Muscle of leg (tissue), 11 donors: ENCODE results near the gene LRPAP1. TPM values are rescaled to one million over a fixed set of nuclear protein-coding genes. Genes with fewer than 3 reads are reported as not detected.

ENCODE experiments used
- DNase-seq: peaks from one replicate; pipeline ENCODE4 v3.0.0; 2013
- H3K27ac ChIP-seq: one replicate; pipeline ENCODE4 v1.5.1; 2013; ENCODE audit warnings: mild to moderate bottlenecking, low read length, control low read depth
- H3K27me3 ChIP-seq: one replicate; pipeline ENCODE4 v1.6.1; 2013; ENCODE audit warnings: low read length; ENCODE audit not compliant: control insufficient read depth, insufficient read depth
- H3K36me3 ChIP-seq: one replicate; pipeline ENCODE4 v1.6.1; 2013; ENCODE audit warnings: low read length; ENCODE audit not compliant: control insufficient read depth, insufficient read depth
- H3K4me1 ChIP-seq: one replicate; pipeline ENCODE4 v1.6.1; 2013; ENCODE audit warnings: low read length; ENCODE audit not compliant: control insufficient read depth, insufficient read depth
- H3K4me3 ChIP-seq: one replicate; pipeline ENCODE4 v1.5.1; 2013; ENCODE audit warnings: low read length, control low read depth
- H3K9me3 ChIP-seq: replicated peaks from 2 replicates; pipeline ENCODE4 v1.6.1; 2013; ENCODE audit warnings: low read depth, low read length; ENCODE audit not compliant: control insufficient read depth
- WGBS: methylation state at CpG from one replicate; pipeline ENCODE4 v1.1.5; 2013; ENCODE audit warnings: missing lambda C conversion rate; ENCODE audit not compliant: insufficient coverage; 5-methylcytosine and 5-hydroxymethylcytosine counted together
- polyA plus RNA-seq, 8 donors: library from polyadenylated mRNA; unstranded; fragments of 120-200 nt; gene quantifications; one replicate each; pipeline versions ENCODE4 v1.2.1 to v1.2.3, GENCODE V29; 2013; ENCODE audit warnings: inconsistent platforms in 1 of 8, low replicate concordance in 1 of 8; ENCODE audit not compliant: insufficient read length in 8 of 8, insufficient read depth in 1 of 8
- total RNA-seq: library from RNA; stranded (reverse); fragments of 120-200 nt; gene quantifications from one replicate; pipeline ENCODE4 v1.2.4, GENCODE V29; 2013

The LRPAP1 gene
- total and polyA plus RNA-seq, 9 donors = 72.4 to 99.1 (median 92.7) TPM

DNA sequence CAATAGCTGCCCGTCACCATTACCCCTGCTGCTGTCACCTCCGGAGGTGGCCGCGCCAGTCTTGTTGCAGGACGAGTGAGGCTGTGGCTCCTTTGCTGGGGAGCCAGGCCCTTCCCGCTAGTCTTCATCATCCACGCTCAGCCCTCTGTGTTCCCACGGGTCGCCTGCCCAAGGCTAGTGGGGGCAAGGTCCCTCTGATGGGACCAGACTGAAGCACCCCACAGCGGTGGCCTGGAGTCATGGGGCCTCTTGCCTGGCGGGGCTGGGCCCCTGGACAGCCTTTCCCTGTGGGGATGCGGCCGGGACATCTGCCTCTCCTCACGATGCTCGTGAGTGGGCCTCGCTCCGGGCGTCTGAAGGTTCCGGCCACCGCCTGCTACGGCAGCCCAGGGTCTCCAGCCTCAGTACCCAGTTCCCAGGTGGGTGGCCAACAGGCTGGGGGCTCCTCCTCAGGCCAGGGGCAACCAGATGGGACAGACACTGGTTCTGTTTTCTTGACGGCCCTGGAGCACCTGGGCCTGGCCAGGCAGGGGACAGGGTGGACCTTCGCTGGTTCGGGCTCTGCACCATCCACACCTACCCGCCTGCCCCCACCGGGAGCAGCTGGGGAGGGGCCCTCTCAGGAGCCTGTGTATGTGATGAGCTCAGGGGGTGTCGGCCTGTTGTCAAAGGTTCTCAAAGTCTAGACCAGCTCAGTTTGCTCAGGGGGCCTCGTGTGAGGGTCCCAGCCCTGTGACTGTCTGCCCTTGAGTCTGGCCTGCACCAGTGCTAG is 36.8 kb downstream of the LRPAP1 start:
- Histone ChIP-seq H3K27ac (no peak overlapping the region), H3K36me3 (peaks cover 20% of the 10 kb centered on the region), H3K9me3 (no peaks in the 10 kb centered on the region), H3K27me3 (peaks cover 14% of the 10 kb centered on the region), H3K4me1 (peaks cover 20% of the 10 kb centered on the region), H3K4me3 (no peak overlapping the region)
- no peak for DNase-seq
- 73% methylated on average over 27 of the region's 28 CpGs for WGBS

DNA sequence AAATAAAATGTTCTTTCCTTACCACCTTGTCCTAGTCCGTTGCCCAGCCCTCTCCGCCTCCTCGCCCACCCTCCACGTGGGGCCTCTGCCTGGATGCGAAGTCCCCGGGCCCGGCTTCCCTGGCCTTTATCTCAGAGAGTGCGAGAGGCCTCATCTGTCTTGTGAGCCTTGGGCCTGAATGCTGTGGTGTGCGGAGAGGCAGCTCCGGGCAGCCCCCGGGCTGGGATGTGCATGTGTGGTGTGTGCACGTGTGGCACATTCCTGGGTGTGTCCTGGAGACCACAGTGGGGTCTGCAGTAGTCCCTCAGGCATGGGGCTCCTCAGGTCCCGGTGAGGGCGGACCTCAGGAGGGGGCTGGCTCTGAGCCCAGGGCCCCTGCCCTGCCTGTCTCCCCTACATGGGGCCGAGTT is 37.8 kb downstream of the LRPAP1 start:
- H3K36me3 ChIP-seq = peaks cover 17% of the 10 kb centered on the region
- no peaks in the 10 kb centered on the region for H3K9me3 ChIP-seq
- peaks cover 20% of the 10 kb centered on the region for H3K4me1 ChIP-seq
- 27% methylated on average over 14 of the region's 15 CpGs for WGBS
- H3K27me3 ChIP-seq = peaks cover 16% of the 10 kb centered on the region
- no peak overlapping the region for H3K4me3 ChIP-seq
- no peak overlapping the region for H3K27ac ChIP-seq
- no peak for DNase-seq

DNA sequence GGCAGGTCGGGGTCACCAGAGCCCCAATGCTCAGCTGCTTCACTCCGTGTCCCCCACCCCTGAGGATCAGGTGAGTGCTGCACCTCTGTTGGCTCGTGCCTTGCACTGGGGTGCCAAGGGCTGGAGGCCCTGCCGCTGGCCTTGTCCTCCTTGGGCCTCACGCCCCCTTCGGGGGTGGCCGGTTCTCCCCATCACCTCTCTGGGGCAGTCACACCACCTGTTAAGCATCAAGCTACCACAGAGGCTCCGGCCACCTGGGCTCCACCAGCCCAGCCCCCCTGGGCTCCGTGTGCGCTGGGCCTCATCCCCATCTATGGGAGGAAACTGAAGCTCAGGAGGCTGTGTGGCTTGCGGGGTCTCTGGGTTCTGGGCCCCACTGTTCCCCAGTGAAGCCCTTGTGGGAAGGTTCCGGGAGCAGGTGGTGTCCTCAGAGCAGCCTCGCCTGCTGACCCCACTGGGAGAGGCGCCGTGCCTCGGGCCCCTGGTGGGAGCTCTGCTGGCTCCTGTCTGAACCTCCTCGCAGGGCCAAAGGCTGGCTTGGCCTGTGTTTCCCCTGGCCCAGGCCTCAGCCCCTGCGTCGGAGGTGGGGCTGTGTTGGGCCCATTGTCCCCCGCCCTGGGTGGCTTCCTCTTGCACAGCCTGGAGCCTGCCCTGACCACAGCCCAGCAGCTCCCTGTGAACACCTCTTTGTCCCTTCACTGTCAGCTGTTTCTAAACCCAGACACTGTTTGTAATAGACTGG is 38.3 kb downstream of the LRPAP1 start:
- WGBS = 48% methylated on average over 19 of the region's 20 CpGs
- Histone ChIP-seq H3K4me1 (peaks cover 20% of the 10 kb centered on the region), H3K4me3 (no peak overlapping the region), H3K27ac (no peak overlapping the region), H3K36me3 (peaks cover 17% of the 10 kb centered on the region), H3K9me3 (no peaks in the 10 kb centered on the region), H3K27me3 (peaks cover 16% of the 10 kb centered on the region)
- DNase-seq = no peak

DNA sequence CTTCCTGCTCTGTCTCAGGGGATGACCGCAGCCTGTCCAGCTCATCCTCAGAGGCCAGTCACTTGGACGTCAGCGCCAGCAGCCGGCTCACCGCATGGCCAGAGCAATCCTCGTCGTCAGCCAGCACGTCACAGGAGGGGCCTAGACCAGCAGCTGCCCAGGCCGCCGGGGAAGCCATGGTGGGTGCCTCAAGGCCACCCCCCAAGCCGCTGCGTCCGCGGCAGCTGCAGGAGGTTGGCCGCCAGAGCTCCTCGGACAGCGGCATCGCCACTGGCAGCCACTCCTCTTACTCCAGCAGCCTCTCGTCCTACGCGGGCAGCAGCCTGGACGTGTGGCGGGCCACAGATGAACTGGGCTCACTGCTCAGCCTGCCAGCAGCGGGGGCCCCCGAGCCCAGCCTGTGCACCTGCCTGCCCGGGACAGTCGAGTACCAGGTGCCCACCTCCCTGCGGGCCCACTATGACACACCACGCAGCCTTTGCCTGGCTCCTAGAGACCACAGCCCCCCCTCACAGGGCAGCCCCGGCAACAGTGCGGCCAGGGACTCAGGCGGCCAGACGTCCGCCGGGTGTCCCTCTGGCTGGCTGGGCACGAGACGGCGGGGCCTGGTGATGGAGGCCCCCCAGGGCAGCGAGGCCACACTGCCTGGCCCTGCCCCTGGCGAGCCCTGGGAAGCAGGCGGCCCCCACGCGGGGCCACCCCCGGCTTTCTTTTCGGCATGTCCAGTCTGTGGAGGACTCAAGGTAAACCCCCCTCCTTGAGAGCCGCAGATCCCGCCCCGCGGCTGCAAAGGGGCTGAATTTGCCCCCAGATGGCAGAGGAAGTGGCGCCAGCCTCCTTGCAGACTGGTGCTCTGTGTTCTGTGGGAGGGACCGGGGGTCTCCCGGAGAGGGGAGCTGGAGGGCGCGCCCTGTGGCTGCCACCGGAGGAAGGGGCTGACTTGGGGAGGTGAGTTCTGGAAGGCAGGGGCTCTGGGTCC is 39.2 kb downstream of the LRPAP1 start:
- Histone ChIP-seq H3K4me1 (peaks cover 20% of the 10 kb centered on the region), H3K9me3 (no peaks in the 10 kb centered on the region), H3K27ac (no peak overlapping the region), H3K36me3 (peaks cover 17% of the 10 kb centered on the region), H3K27me3 (peaks cover 16% of the 10 kb centered on the region), H3K4me3 (no peak overlapping the region)
- WGBS = 68% methylated on average over 40 of the region's 55 CpGs
- DNase-seq = peak; percentile 38

DNA sequence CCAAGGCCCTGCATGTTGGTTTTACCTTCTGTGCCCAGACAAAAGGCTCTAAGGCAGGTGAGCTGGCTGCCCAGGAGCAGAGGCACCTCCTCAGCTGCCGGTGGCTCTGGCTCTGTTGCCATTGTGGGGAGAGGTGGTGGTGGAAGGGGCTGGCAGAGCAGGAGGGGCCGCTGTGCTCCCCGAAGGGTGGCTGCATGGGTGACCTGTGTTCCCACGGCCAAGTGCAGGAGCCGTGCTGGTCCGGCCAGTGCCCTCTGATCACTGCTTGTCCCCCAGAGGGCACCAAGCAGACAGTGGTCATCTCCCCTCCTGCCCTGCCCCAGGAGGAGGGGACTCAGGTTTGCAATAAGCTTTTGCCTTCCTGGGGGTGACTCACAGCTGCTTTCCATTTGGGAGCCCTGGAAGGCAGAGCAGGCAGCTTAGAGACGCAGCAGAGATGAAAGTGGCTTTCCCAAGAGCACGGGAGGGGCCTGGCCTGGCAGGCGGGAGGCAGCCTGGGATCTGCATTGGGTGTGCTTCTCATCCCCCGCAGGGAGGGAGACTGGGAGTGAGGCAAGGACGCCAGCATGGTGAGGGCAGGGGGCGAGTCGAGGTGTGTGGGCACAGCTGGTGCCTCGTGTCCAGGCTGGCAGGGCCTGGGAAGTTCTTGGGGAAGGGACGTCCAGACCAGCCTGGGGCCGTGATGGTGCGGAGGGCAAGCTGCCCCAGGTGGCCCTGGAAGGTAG is 40.4 kb downstream of the LRPAP1 start:
- Histone ChIP-seq H3K4me1 (peaks cover 30% of the 10 kb centered on the region), H3K4me3 (no peak overlapping the region), H3K27ac (no peak overlapping the region), H3K36me3 (peaks cover 17% of the 10 kb centered on the region), H3K9me3 (no peaks in the 10 kb centered on the region), H3K27me3 (peaks cover 16% of the 10 kb centered on the region)
- no peak for DNase-seq
- 41% methylated on average over 14 of the region's 17 CpGs for WGBS

DNA sequence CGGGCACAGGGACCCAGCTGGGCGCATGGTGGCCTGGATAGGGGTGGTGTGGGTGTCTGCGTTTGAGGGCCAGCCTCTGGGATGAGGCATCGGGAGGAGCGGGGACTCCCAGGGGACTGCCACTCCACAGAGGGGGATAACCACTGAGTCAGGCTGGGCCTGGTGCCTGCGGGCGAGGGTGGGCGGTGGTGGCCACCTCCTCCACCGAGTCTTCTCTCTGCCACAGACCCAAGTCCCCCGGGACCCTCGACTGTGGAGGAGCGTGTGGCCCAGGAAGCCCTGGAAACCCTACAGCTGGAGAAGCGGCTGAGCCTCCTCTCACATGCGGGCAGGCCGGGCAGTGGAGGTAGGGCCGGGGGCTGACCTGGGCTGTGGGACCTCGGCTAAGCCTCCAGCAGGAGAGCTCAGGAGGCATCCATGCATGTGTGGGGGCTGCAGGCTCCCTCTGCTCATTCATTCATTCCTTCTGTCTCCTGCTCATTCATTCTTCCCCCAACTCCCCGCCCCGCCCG is 42.7 kb downstream of the LRPAP1 start:
- H3K9me3 ChIP-seq = no peaks in the 10 kb centered on the region
- H3K27me3 ChIP-seq = peaks cover 28% of the 10 kb centered on the region
- no peak overlapping the region for H3K4me3 ChIP-seq
- peaks cover 51% of the 10 kb centered on the region for H3K4me1 ChIP-seq
- peaks cover 12% of the 10 kb centered on the region for H3K36me3 ChIP-seq
- WGBS = 42% methylated on average over 16 of the region's 20 CpGs
- no peak overlapping the region for H3K27ac ChIP-seq
- DNase-seq = no peak

DNA sequence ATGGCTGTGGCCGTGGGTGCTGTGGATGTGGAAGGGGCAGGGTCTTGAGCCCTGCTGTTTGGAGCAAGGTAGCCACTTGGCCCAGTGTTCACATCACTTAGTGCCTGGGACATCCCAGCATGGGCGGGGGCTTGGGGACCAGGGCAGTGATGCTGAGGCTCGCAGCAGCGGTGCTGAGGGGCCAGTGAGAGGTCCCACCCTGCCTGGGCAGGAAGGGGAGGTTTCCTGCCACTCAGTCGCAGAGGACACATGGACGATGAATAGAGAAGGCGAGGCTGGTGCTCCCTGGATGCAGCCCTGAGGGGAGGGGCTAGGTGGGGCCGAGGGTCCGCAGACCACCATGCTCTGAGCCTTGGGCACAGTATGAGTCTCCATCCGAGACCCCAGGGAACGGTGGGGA is 43.4 kb downstream of the LRPAP1 start:
- H3K27ac ChIP-seq = no peak overlapping the region
- 48% methylated on average over 10 of the region's 11 CpGs for WGBS
- H3K36me3 ChIP-seq = peaks cover 12% of the 10 kb centered on the region
- no peak for DNase-seq
- H3K4me3 ChIP-seq = no peak overlapping the region
- no peaks in the 10 kb centered on the region for H3K9me3 ChIP-seq
- H3K4me1 ChIP-seq = peaks cover 51% of the 10 kb centered on the region
- peaks cover 33% of the 10 kb centered on the region for H3K27me3 ChIP-seq

DNA sequence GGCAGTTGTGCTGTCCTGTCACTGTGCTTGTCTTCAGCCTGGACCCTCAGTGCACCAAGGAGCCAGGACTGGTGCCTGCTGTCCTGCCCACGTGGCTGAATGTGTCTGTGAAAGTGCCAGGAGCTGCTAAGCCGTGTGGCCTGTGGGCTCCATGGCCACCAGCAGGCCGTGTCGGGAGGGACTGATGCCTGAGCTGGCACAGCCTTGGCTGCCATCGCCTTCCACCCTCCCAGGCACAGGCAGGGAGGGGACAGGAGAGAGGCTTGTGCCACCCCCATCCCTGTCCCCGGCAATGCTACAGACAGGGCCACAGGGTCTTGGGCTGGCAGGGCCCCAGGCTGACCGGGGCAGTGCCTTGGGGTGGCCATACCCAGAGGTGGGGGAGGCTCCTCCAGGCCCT is 44.4 kb downstream of the LRPAP1 start:
- WGBS = 65% methylated on average over 5 of the region's 7 CpGs
- no peak overlapping the region for H3K4me3 ChIP-seq
- H3K36me3 ChIP-seq = peaks cover 6% of the 10 kb centered on the region
- no peak overlapping the region for H3K27ac ChIP-seq
- no peaks in the 10 kb centered on the region for H3K9me3 ChIP-seq
- peaks cover 28% of the 10 kb centered on the region for H3K27me3 ChIP-seq
- peaks cover 57% of the 10 kb centered on the region for H3K4me1 ChIP-seq
- DNase-seq = no peak
